K562 (cell line): Measurements from ENCODE around the gene PALMD. TPM values are rescaled to one million over a fixed set of nuclear protein-coding genes. Genes with fewer than 3 reads are reported as not detected.

Experiments used
- ATAC-seq: fragments of 200-7000 bp; cut with Tn5 transposase; 3 replicates; pipeline ENCODE4 v1.9.1; 2020; ENCODE audit warnings: moderate library complexity
- BruUV-seq: library from RNA; stranded (reverse); fragments of 400-500 nt; replicated peaks from 2 replicates; lab custom pipeline; 2021; lab: Mats Ljungman, UMichigan
- CTCF ChIA-PET: fragments of 300-600 bp; formaldehyde crosslinking; extraction: SDS; loops from one replicate; lab custom pipeline; 2021; ENCODE audit warnings: low intra/inter-chr PET ratio; lab: Yijun Ruan, JAX
- POLR2A ChIA-PET: fragments of 300-600, 350-650 bp; sonication (Branson Sonifier 250); formaldehyde crosslinking; extraction: SDS; loops from one replicate; lab custom pipeline; 2021; ENCODE audit warnings: antibody characterized with exemption, inconsistent platforms; lab: Yijun Ruan, JAX
- DNase-seq, 4 experiments: peaks; one replicate each; pipeline versions ENCODE4 v3.0.0 to v3.0.0-alpha.2; 2011 to 2018; ENCODE audit warnings: low spot score in 3 of 4, mixed read lengths in 3 of 4; ENCODE audit errors: extremely low read depth in 1 of 4
- FAIRE-seq: peaks from 2 replicates; lab custom pipeline; 2011; peaks lifted over from hg19 to GRCh38; lab: Jason Lieb, UNC
- H2AFZ ChIP-seq: 2 replicates; pipeline ENCODE4 v1.6.0; 2011; ENCODE audit warnings: low read depth, low read length, control low read depth, inconsistent platforms
- H3K27ac ChIP-seq: fragments of 200-600 bp; 3 replicates; pipeline ENCODE4 v1.8.0; 2011; ENCODE audit warnings: low read depth, mild to moderate bottlenecking, control low read depth, inconsistent platforms, low read length, moderate library complexity, mixed read lengths; ENCODE audit errors: extremely low read depth
- H3K27me3 ChIP-seq, 2 experiments: fragments of 300-600 bp in 1 of 2; 2 replicates in 1 of 2; 3 replicates in 1 of 2; pipeline versions ENCODE4 v1.6.0 to v1.8.0; 2011; ENCODE audit warnings: inconsistent platforms in 2 of 2, low read length in 2 of 2, mild to moderate bottlenecking in 1 of 2, mixed read lengths in 1 of 2, moderate library complexity in 1 of 2; ENCODE audit not compliant: control insufficient read depth in 2 of 2, insufficient read depth in 2 of 2
- H3K36me3 ChIP-seq: fragments of 300-600 bp; 3 replicates; pipeline ENCODE4 v1.8.0; 2011; ENCODE audit warnings: mild to moderate bottlenecking, low read length, inconsistent platforms; ENCODE audit not compliant: control insufficient read depth, insufficient read depth
- H3K4me1 ChIP-seq, 2 experiments: fragments of 200-600 bp in 1 of 2; replicated peaks in 1 of 2; 2 replicates in 1 of 2; 3 replicates in 1 of 2; pipeline versions ENCODE4 v1.5.1 to v1.8.0; 2011; ENCODE audit warnings: inconsistent platforms in 2 of 2, low read length in 2 of 2, mild to moderate bottlenecking in 1 of 2, mixed read lengths in 1 of 2, moderate library complexity in 1 of 2; ENCODE audit not compliant: control insufficient read depth in 2 of 2, insufficient read depth in 2 of 2
- H3K4me2 ChIP-seq: 2 replicates; pipeline ENCODE4 v1.6.1; 2011; ENCODE audit warnings: low read length, control low read depth, inconsistent platforms, mixed read lengths; ENCODE audit not compliant: insufficient read depth
- H3K4me3 ChIP-seq: fragments of 200-600 bp; sonication (generic), shearing (Covaris generic); 2 replicates; pipeline ENCODE4 v1.5.1; 2016; ENCODE audit warnings: control low read depth, inconsistent platforms
- H3K79me2 ChIP-seq: fragments of 200-600 bp; 3 replicates; pipeline ENCODE4 v1.8.0; 2011; ENCODE audit warnings: low read length, inconsistent platforms; ENCODE audit not compliant: control insufficient read depth, insufficient read depth
- H3K9ac ChIP-seq, 2 experiments: 2 replicates each; pipeline versions ENCODE4 v1.6.0 to v1.6.1; 2011; ENCODE audit warnings: low read depth in 2 of 2, low read length in 2 of 2, control low read depth in 1 of 2, inconsistent platforms in 1 of 2, mild to moderate bottlenecking in 1 of 2, mixed read lengths in 1 of 2; ENCODE audit not compliant: insufficient read depth in 1 of 2
- H3K9me1 ChIP-seq: one replicate; pipeline ENCODE4 v1.6.0; 2011; ENCODE audit warnings: inconsistent platforms, mild to moderate bottlenecking, low read length, moderate library complexity; ENCODE audit not compliant: control insufficient read depth, insufficient read depth
- H3K9me3 ChIP-seq: replicated peaks from 2 replicates; pipeline ENCODE4 v1.5.1; 2011; ENCODE audit warnings: low read depth, low read length, inconsistent platforms; ENCODE audit not compliant: control insufficient read depth, insufficient read depth
- H4K20me1 ChIP-seq: replicated peaks from 2 replicates; pipeline ENCODE4 v1.6.1; 2011; ENCODE audit warnings: low read length, inconsistent platforms, mixed read lengths; ENCODE audit not compliant: control insufficient read depth, insufficient read depth
- BCL6 ChIP-seq: fragments of 250-450 bp; sonication (Bioruptor Pico); IDR thresholded peaks from 2 replicates; pipeline ENCODE4 v1.4.0; 2020
- CHAMP1 ChIP-seq: fragments of 450-650 bp; IDR thresholded peaks from 2 replicates; pipeline ENCODE4 v1.6.1; 2016; ENCODE audit warnings: mild to moderate bottlenecking
- HMGN3 ChIP-seq: IDR thresholded peaks from 2 replicates; pipeline ENCODE4 v1.6.1; 2011; ENCODE audit warnings: borderline replicate concordance, low read depth, mild to moderate bottlenecking, mixed read lengths, low read length; ENCODE audit not compliant: insufficient read length; ENCODE audit errors: extremely low read depth
- HOMEZ ChIP-seq: fragments of 250-450 bp; sonication (Bioruptor Pico); IDR thresholded peaks from 2 replicates; pipeline ENCODE4 v1.4.0; 2020; ENCODE audit warnings: mild to moderate bottlenecking, moderate library complexity
- PTRF ChIP-seq: fragments of 450-650 bp; IDR thresholded peaks from 2 replicates; pipeline ENCODE4 v1.6.1; 2016; ENCODE audit warnings: mild to moderate bottlenecking, missing genetic modification characterization, missing compliant biosample characterization
- SP1 ChIP-seq: sonication (generic); formaldehyde crosslinking; IDR thresholded peaks from 2 replicates; pipeline ENCODE4 v1.8.1; 2022; ENCODE audit warnings: mild to moderate bottlenecking, missing genetic modification reagents
- TCF7 ChIP-seq: sonication (generic); IDR thresholded peaks from 2 replicates; pipeline ENCODE4 v1.6.1; 2016; ENCODE audit warnings: antibody characterized with exemption, borderline replicate concordance
- XRCC4 ChIP-seq: IDR thresholded peaks from one replicate; pipeline ENCODE4 v1.6.1; 2011; ENCODE audit not compliant: insufficient read depth, insufficient read length; ENCODE audit errors: extremely low read depth
- ZBTB49 ChIP-seq: sonication (generic); formaldehyde crosslinking; IDR thresholded peaks from 2 replicates; pipeline ENCODE4 v1.8.0; 2022; ENCODE audit warnings: missing genetic modification reagents, mild to moderate bottlenecking, borderline replicate concordance
- ZNF217 ChIP-seq: sonication (generic); formaldehyde crosslinking; IDR thresholded peaks from 2 replicates; pipeline ENCODE4 v1.8.0; 2022; ENCODE audit warnings: mild to moderate bottlenecking, missing genetic modification reagents
- ZNF511 ChIP-seq: sonication (generic); formaldehyde crosslinking; IDR thresholded peaks from 2 replicates; pipeline ENCODE4 v1.8.0; 2022; ENCODE audit warnings: mild to moderate bottlenecking, missing genetic modification reagents
- WGBS: fragments of 100-300 bp; shearing (Covaris generic); methylation state at CpG from one replicate; pipeline ENCODE4 v1.1.6; 2016; ENCODE audit warnings: low coverage, mixed read lengths; ENCODE audit not compliant: insufficient coverage; ENCODE audit errors: missing lambda C conversion rate; 5-methylcytosine and 5-hydroxymethylcytosine counted together
- in situ Hi-C: fragments of 300-500 bp; cut with MboI; formaldehyde crosslinking; loops from 4 replicates; pipeline ENCODE4 v1.15.0; 2018; ENCODE audit warnings: inconsistent platforms, mixed read lengths
- intact Hi-C: fragments of 100-400 bp; cut with micrococcal nuclease; formaldehyde crosslinking; loops from 2 replicates; pipeline ENCODE4 v1.14.2; 2022
- polyA plus RNA-seq, 8 experiments: library from polyadenylated mRNA; depleted of rRNA in 4 of 8; stranded (reverse) in 5 of 8; unstranded in 3 of 8; fragments of >200 nt; fragmentation: Nextera tagmentation in 2 of 8; fragmentation: Illumina TruSeq in 1 of 8; extraction: Ambion mirVana in 2 of 8; extraction: Trizol in 1 of 8; gene quantifications; 2 replicates each; pipeline versions ENCODE4 v1.2.1 to v1.2.3, GENCODE V29; 2011 to 2014; ENCODE audit warnings: inconsistent platforms in 1 of 8, missing spikeins in 1 of 8
- total RNA-seq, 7 experiments: library from RNA; depleted of rRNA in 6 of 7; stranded (reverse); fragments of >200 nt in 6 of 7; fragmentation: Illumina TruSeq in 2 of 7; extraction: Trizol in 2 of 7; gene quantifications; 2 replicates each; pipeline versions ENCODE4 v1.2.1 to v1.2.3, GENCODE V29; 2011 to 2021; ENCODE audit warnings: low replicate concordance in 1 of 7

Gene PALMD
- total and polyA plus RNA-seq, 9 of the 15 experiments (the other 6 are each of a cell fraction or from before 2014, with no cell fraction given): 2.7 to 13.5 (median 5.4) TPM

- POLR2A ChIA-PET: no interaction called here
- no peak overlapping the region for H3K9ac ChIP-seq
- intact Hi-C loops: no loop called here
- TF ChIP-seq BCL6 (no peak), HOMEZ (CRISPR knock-in tag) (no peak), ZNF217 (CRISPR knock-in tag) (no peak), SP1 (CRISPR knock-in tag) (no peak), XRCC4 (no peak), ZBTB49 (no peak), PTRF (no peak), CHAMP1 (no peak), HMGN3 (no peak), TCF7 (no peak), ZNF511 (no peak)
Measured at GRCh38 chr1:99603699-99604560, 42.0 kb upstream of the PALMD start.

More at GRCh38 chr1:99603699-99604560, 42.0 kb upstream of the PALMD start:
- WGBS: 72% methylated on average over 1 of the region's 1 CpG
- no peak for FAIRE-seq
- Histone ChIP-seq H3K27me3 (no peaks in the 10 kb centered on the region), H3K27ac (no peak overlapping the region), H3K9me1 (no peaks in the 10 kb centered on the region), H4K20me1 (no peaks in the 10 kb centered on the region), H3K4me2 (no peak overlapping the region), H3K4me1 (peaks cover 4 to 24% of the 10 kb centered on the region in 2 experiments; a peak in 4 of 5 replicates), H3K79me2 (no peaks in the 10 kb centered on the region), H3K36me3 (no peaks in the 10 kb centered on the region), H2AFZ (peak overlapping the region; percentile 10), H3K9me3 (peaks cover 6% of the 10 kb centered on the region; the same call in 1 of the 2 replicates), H3K4me3 (no peak overlapping the region)
- no peak for DNase-seq
- no TSS peak for BruUV-seq
- CTCF ChIA-PET: no interaction called here
- in situ Hi-C loops: no loop called here
- no peak for ATAC-seq
